ENCODE data around the gene CHIC2.
A peak's percentile ranks its signal among the peaks of the same experiment; 100 is the strongest.

- TF ChIP-seq ZBTB43 (CRISPR knock-in tag; IDR thresholded peaks at IDR 0.05) (no peak; the same call in 1 of the 2 replicates), MAX (CRISPR knock-in tag; IDR thresholded peaks at IDR 0.05) (0 out of 2 replicates have a peak, but pooled peaks have one; percentile 46), SMAD4 (CRISPR knock-in tag; IDR thresholded peaks at IDR 0.05) (no peak), SMAD3 (CRISPR knock-in tag; IDR thresholded peaks at IDR 0.05; ENCODE audit: borderline replicate concordance) (no peak), CTCF (IDR thresholded peaks at IDR 0.05) (no peak), ZNF281 (CRISPR knock-in tag; IDR thresholded peaks at IDR 0.05) (no peak), ATF1 (CRISPR knock-in tag; IDR thresholded peaks at IDR 0.05) (no peak), MLX (CRISPR knock-in tag; IDR thresholded peaks at IDR 0.05) (no peak), ATF3 (CRISPR knock-in tag; conservative IDR thresholded peaks at IDR 0.05) (no peak), ZNF416 (CRISPR knock-in tag; IDR thresholded peaks at IDR 0.05) (no peak), E2F1 (CRISPR knock-in tag; IDR thresholded peaks at IDR 0.05) (no peak), FOXJ3 (CRISPR knock-in tag; IDR thresholded peaks at IDR 0.05; ENCODE audit: borderline replicate concordance) (no peak), EMX1 (CRISPR knock-in tag; IDR thresholded peaks at IDR 0.05) (no peak)
Observed at GRCh38 chr4:54091637-54092404, 27.4 kb upstream of the CHIC2 start.

All from WTC11 (cell line).